ENCODE measurements around the gene GLS.

- TF ChIP-seq NR2C2 (CRISPR knock-in tag; IDR thresholded peaks at IDR 0.05) (no peak), NR2C2 (tag; IDR thresholded peaks at IDR 0.05) (no peak), UBTF (IDR thresholded peaks at IDR 0.05; ENCODE audit: borderline replicate concordance in 1 of 2, low read depth in 2 of 2, low read length in 2 of 2) (no peak), GABPA (tag; conservative IDR thresholded peaks at IDR 0.05; ENCODE audit: low read depth) (no peak), TEAD2 (tag; IDR thresholded peaks at IDR 0.05) (no peak)
Observed at GRCh38 chr2:190990132-190990531, 109.5 kb downstream of the GLS start.

Data from K562 (cell line).